ENCODE results near the gene PLET1. TPM values are rescaled to one million over a fixed set of nuclear protein-coding genes. Genes with fewer than 3 reads are reported as not detected.
A peak's percentile ranks its signal among the peaks of the same experiment; 100 is the strongest.

The PLET1 gene
- total RNA-seq, 1 donor from 2014 or later: not detected

DNA sequence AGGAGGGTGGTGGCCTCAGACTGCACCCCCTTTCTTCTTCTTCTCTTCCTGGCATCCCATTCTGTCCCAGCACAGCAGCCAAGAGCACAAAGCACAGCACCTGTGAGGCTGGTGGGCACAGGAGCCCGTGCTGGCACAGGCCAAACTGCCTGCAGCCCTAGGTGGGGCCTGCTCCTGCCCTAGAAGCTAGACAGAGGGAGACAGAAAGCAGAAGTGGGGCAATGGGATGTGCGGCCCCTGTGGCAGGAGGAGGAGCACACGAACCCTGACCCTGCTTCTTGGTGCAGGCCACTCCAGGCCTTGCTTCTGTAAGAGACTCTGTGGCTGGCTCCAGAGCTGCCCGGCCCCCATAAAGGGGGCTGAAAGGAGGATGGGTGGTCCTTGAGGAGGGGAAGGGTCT, 38.4 kb downstream of the PLET1 start:
- Mint-ChIP-seq H3K27ac (ENCODE audit: unreplicated experiment) (no peak overlapping the region), H3K9me3 (ENCODE audit: low read depth) (peaks cover 4% of the 10 kb centered on the region), H3K4me3 (ENCODE audit: unreplicated experiment) (no peak overlapping the region), H3K36me3 (ENCODE audit: low read depth) (no peaks in the 10 kb centered on the region), H3K27me3 (ENCODE audit: low read depth) (no peaks in the 10 kb centered on the region), H3K4me1 (ENCODE audit: low read depth) (peaks cover 10% of the 10 kb centered on the region)
- TF ChIP-seq, protein P1, sequence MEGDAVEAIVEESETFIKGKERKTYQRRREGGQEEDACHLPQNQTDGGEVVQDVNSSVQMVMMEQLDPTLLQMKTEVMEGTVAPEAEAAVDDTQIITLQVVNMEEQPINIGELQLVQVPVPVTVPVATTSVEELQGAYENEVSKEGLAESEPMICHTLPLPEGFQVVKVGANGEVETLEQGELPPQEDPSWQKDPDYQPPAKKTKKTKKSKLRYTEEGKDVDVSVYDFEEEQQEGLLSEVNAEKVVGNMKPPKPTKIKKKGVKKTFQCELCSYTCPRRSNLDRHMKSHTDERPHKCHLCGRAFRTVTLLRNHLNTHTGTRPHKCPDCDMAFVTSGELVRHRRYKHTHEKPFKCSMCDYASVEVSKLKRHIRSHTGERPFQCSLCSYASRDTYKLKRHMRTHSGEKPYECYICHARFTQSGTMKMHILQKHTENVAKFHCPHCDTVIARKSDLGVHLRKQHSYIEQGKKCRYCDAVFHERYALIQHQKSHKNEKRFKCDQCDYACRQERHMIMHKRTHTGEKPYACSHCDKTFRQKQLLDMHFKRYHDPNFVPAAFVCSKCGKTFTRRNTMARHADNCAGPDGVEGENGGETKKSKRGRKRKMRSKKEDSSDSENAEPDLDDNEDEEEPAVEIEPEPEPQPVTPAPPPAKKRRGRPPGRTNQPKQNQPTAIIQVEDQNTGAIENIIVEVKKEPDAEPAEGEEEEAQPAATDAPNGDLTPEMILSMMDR (IDR thresholded peaks at IDR 0.05): no peak
- DNase-seq (ENCODE audit: low spot score): no peak

DNA sequence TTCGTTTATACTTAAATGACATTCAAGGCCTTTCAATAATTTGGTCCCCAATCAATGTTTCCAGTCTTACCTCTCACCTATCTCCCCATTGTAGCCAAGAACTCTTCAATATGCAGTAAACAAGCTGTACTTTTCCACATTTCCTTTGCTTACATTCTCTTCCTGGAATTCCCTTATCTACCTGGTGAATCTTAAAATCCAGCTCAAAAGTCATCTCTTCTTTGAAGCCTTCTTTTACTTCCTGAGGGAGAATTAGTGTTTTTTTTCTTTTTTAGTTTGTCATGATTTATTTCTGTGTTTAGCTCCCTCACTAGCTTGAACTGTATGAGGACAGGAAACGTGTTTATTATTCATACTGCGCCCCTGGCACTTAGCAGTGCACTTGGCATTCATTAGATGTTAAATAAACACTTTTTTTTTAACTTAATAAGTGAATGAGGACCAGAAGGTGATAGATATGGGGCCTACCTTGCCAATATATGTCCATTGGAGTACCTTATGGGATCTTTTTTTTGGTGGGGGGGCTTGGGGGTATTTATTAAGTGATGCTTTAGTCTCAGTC, 39.3 kb downstream of the PLET1 start:
- Mint-ChIP-seq H3K9me3 (ENCODE audit: low read depth) (peaks cover 4% of the 10 kb centered on the region), H3K4me3 (ENCODE audit: unreplicated experiment) (no peak overlapping the region), H3K36me3 (ENCODE audit: low read depth) (no peaks in the 10 kb centered on the region), H3K4me1 (ENCODE audit: low read depth) (peaks cover 10% of the 10 kb centered on the region), H3K27me3 (ENCODE audit: low read depth) (no peaks in the 10 kb centered on the region), H3K27ac (ENCODE audit: unreplicated experiment) (no peak overlapping the region)
- TF ChIP-seq, protein P1 (IDR thresholded peaks at IDR 0.05): no peak
- no peak for DNase-seq (ENCODE audit: low spot score)

DNA sequence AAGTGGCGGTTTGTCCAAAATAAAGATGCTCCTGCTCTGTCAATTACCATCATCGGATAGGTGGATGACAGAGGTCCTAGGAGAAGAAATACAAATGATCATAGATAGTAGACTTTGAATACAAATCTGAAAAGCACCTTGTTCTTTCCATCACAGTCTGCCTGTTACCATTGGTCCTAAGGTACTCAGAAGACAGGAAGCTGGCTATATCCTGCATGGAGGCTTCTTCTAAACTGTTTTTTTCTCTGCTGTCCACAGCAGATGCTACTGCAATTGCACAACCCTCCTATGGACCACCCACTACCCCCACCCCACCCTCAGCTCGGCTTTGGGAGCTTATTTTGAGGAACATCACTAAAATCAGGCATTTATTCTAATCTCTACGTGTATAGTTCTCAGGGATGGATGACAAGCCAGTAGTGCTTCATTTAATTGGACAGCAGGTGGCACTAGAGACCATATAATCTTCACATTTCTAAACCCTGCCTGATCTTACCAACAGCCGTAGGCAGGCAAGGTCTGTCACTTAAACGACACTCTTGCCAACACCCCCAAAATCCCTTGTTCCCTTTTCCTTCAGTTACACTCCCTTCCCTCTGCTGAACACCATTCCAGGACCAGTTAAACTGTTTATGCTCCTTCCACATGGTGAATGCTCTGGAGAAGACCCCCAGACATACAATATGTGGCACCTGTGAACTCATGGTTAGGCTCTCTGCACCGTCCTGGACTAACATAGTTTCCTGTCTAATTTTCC, 41.0 kb downstream of the PLET1 start:
- Mint-ChIP-seq H3K9me3 (ENCODE audit: low read depth) (peaks cover 4% of the 10 kb centered on the region), H3K4me1 (ENCODE audit: low read depth) (peaks cover 14% of the 10 kb centered on the region), H3K27me3 (ENCODE audit: low read depth) (no peaks in the 10 kb centered on the region), H3K4me3 (ENCODE audit: unreplicated experiment) (no peak overlapping the region), H3K36me3 (ENCODE audit: low read depth) (no peaks in the 10 kb centered on the region), H3K27ac (ENCODE audit: unreplicated experiment) (no peak overlapping the region)
- DNase-seq (ENCODE audit: low spot score): no peak
- TF ChIP-seq, protein P1 (IDR thresholded peaks at IDR 0.05): peak; percentile 89

DNA sequence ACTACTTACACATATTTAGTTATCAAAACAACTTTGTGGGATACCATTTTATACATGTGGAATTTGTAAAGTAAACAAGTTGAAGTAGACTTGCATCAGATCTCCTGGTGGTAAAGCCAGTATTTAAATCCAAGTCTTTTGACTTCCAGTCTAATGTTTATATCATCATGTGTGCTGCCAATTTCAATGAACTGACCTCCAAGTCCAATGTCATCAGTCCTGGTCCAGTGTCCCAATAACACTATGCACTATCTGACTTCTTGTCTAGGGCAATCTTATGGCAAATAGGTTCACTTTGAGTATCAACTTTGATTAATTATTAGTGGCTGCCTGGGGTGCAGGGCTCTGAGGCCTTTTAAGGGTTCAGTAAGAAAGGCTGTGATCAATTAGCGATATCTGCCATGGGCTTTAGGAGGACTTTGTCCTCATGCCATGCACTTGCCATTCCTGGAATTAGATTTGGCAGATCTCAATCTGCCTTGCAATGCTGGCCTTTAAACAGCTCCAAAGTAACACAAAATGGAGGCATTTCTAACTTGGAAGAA, 44.0 kb downstream of the PLET1 start:
- TF ChIP-seq, protein P1 (IDR thresholded peaks at IDR 0.05): no peak
- H3K4me3 Mint-ChIP-seq (ENCODE audit: unreplicated experiment): no peak overlapping the region
- no peaks in the 10 kb centered on the region for H3K27me3 Mint-ChIP-seq (ENCODE audit: low read depth)
- peak overlapping the region; percentile 58 for H3K27ac Mint-ChIP-seq (ENCODE audit: unreplicated experiment)
- DNase-seq (ENCODE audit: low spot score): no peak
- peaks cover 14% of the 10 kb centered on the region for H3K4me1 Mint-ChIP-seq (ENCODE audit: low read depth)
- H3K9me3 Mint-ChIP-seq (ENCODE audit: low read depth): no peaks in the 10 kb centered on the region
- no peaks in the 10 kb centered on the region for H3K36me3 Mint-ChIP-seq (ENCODE audit: low read depth)

DNA sequence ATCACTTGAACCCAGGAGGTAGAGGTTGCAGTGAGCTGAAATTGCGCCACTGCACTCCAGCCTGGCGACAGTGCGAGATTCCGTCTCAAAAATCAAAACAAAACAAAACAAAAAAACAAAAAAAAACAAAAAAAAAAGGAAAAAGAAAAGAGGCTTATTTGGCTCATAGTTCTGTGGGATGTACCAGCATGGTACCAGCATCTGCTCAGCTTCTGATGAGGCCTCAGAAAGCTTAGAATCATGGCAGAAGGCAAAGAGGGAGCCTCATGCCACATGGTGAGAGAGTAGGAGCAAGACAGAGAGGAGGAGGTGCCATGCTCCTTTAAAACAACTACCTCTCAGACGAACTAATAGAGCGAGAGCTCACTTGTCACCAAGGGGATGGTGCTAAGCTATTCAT, 45.0 kb downstream of the PLET1 start:
- TF ChIP-seq, protein P1 (IDR thresholded peaks at IDR 0.05): no peak
- Mint-ChIP-seq H3K27me3 (ENCODE audit: low read depth) (no peaks in the 10 kb centered on the region), H3K36me3 (ENCODE audit: low read depth) (no peaks in the 10 kb centered on the region), H3K4me3 (ENCODE audit: unreplicated experiment) (no peak overlapping the region), H3K4me1 (ENCODE audit: low read depth) (peaks cover 14% of the 10 kb centered on the region), H3K27ac (ENCODE audit: unreplicated experiment) (no peak overlapping the region), H3K9me3 (ENCODE audit: low read depth) (no peaks in the 10 kb centered on the region)
- no peak for DNase-seq (ENCODE audit: low spot score)

All from chondrocyte (in vitro differentiated cells).